Ascending aorta (tissue), 2 donors: Measurements from ENCODE around the gene SCYL2. TPM values are rescaled to one million over a fixed set of nuclear protein-coding genes. Genes with fewer than 3 reads are reported as not detected.

Experiments used
- DNase-seq, 2 donors: peaks; one replicate each; pipeline ENCODE4 v3.0.0-alpha.2; 2019; ENCODE audit warnings: low spot score in 2 of 2
- H3K27ac ChIP-seq, 2 donors: fragments of 200-600 bp; sonication (generic); one replicate each; pipeline ENCODE4 v1.5.1; 2016 to 2017; ENCODE audit warnings: mild to moderate bottlenecking in 1 of 2
- H3K27me3 ChIP-seq: fragments of 200-600 bp; sonication (generic); one replicate; pipeline ENCODE4 v1.5.1; 2017
- H3K36me3 ChIP-seq, 2 donors: fragments of 200-600 bp; sonication (generic); one replicate each; pipeline ENCODE4 v1.5.1; 2016
- H3K4me1 ChIP-seq, 2 donors: fragments of 200-600 bp; sonication (generic); one replicate each; pipeline ENCODE4 v1.5.1; 2016 to 2017; ENCODE audit warnings: mild to moderate bottlenecking in 1 of 2
- H3K4me3 ChIP-seq, 2 donors: fragments of 200-600 bp; sonication (generic); one replicate each; pipeline ENCODE4 v1.5.1; 2016 to 2017; ENCODE audit warnings: mild to moderate bottlenecking in 1 of 2
- H3K9me3 ChIP-seq, 2 donors: fragments of 200-600 bp; sonication (generic); one replicate each; pipeline ENCODE4 v1.5.1; 2016
- CTCF ChIP-seq, 3 experiments: fragments of 200-600 bp in 2 of 3; fragments of 450-650 bp in 1 of 3; sonication (generic) in 2 of 3; IDR thresholded peaks; one replicate each; pipeline ENCODE4 v1.5.1; 2016 to 2019; ENCODE audit warnings: antibody characterized with exemption in 3 of 3, mild to moderate bottlenecking in 1 of 3, moderate library complexity in 1 of 3
- intact Hi-C: fragments of 100-400 bp; cut with DNase I; formaldehyde crosslinking; loops from one replicate; pipeline ENCODE4 v1.15.1; 2023
- total RNA-seq: library from RNA; depleted of rRNA; stranded (reverse); fragments of >200 nt; gene quantifications from one replicate; pipeline ENCODE4 v1.1.0, GENCODE V29; 2016

The SCYL2 gene
- total RNA-seq, 1 donor from 2014 or later = 11.6 TPM

- no peaks in the 10 kb centered on the region for H3K4me1 ChIP-seq
- no peak overlapping the region for H3K4me3 ChIP-seq
- no peak for TF ChIP-seq CTCF (IDR thresholded peaks at IDR 0.05)
- H3K36me3 ChIP-seq = no peaks in the 10 kb centered on the region
- H3K27ac ChIP-seq = no peak overlapping the region
- no peaks in the 10 kb centered on the region for H3K9me3 ChIP-seq
- no peaks in the 10 kb centered on the region for H3K27me3 ChIP-seq
- intact Hi-C loops = no loop called here
- DNase-seq = no peak
These were observed 92.8 kb downstream of the SCYL2 start for GRCh38 chr12:100359822-100360221.

- DNase-seq = no peak
- Histone ChIP-seq H3K9me3 (no peaks in the 10 kb centered on the region), H3K36me3 (no peaks in the 10 kb centered on the region), H3K4me3 (no peak overlapping the region), H3K4me1 (no peaks in the 10 kb centered on the region), H3K27ac (no peak overlapping the region), H3K27me3 (no peaks in the 10 kb centered on the region)
- intact Hi-C loops = no loop called here
- TF ChIP-seq CTCF (IDR thresholded peaks at IDR 0.05) = no peak
These were observed 93.5 kb downstream of the SCYL2 start for GRCh38 chr12:100360450-100360849.

GRCh38 chr12:100364324-100364723 is 97.3 kb downstream of the SCYL2 start:
- intact Hi-C loops = no loop called here
- no peak for DNase-seq
- no peaks in the 10 kb centered on the region for H3K4me1 ChIP-seq
- no peak overlapping the region for H3K4me3 ChIP-seq
- no peaks in the 10 kb centered on the region for H3K36me3 ChIP-seq
- no peak for TF ChIP-seq CTCF (IDR thresholded peaks at IDR 0.05)
- no peaks in the 10 kb centered on the region for H3K27me3 ChIP-seq
- H3K27ac ChIP-seq = no peak overlapping the region
- H3K9me3 ChIP-seq = no peaks in the 10 kb centered on the region

GRCh38 chr12:100365411-100365810 is 98.4 kb downstream of the SCYL2 start:
- H3K27me3 ChIP-seq = no peaks in the 10 kb centered on the region
- TF ChIP-seq CTCF (IDR thresholded peaks at IDR 0.05) = no peak
- DNase-seq = no peak
- H3K4me1 ChIP-seq = no peaks in the 10 kb centered on the region
- H3K36me3 ChIP-seq = no peaks in the 10 kb centered on the region
- no peak overlapping the region for H3K4me3 ChIP-seq
- intact Hi-C loops = no loop called here
- no peaks in the 10 kb centered on the region for H3K9me3 ChIP-seq
- H3K27ac ChIP-seq = no peak overlapping the region

GRCh38 chr12:100368066-100368465 is 101.1 kb downstream of the SCYL2 start:
- Histone ChIP-seq H3K27me3 (no peaks in the 10 kb centered on the region), H3K36me3 (no peaks in the 10 kb centered on the region), H3K9me3 (no peaks in the 10 kb centered on the region), H3K4me3 (no peak overlapping the region), H3K27ac (no peak overlapping the region), H3K4me1 (no peaks in the 10 kb centered on the region)
- intact Hi-C loops = no loop called here
- no peak for DNase-seq
- TF ChIP-seq CTCF (IDR thresholded peaks at IDR 0.05) = no peak

GRCh38 chr12:100371146-100371545 is 104.2 kb downstream of the SCYL2 start:
- no peak overlapping the region for H3K27ac ChIP-seq
- H3K4me1 ChIP-seq = no peaks in the 10 kb centered on the region
- no peaks in the 10 kb centered on the region for H3K9me3 ChIP-seq
- intact Hi-C loops = no loop called here
- DNase-seq = no peak
- H3K4me3 ChIP-seq = no peak overlapping the region
- H3K36me3 ChIP-seq = no peaks in the 10 kb centered on the region
- H3K27me3 ChIP-seq = no peaks in the 10 kb centered on the region
- no peak for TF ChIP-seq CTCF (IDR thresholded peaks at IDR 0.05)
